Pancreas (tissue), 10 donors: ENCODE results near the gene LY6G5B. TPM values are rescaled to one million over a fixed set of nuclear protein-coding genes. Genes with fewer than 3 reads are reported as not detected.

Experiments used
- ATAC-seq, 4 donors: fragments of 200-7000 bp; cut with Tn5 transposase; one replicate each; pipeline versions ENCODE4 v1.8.0 to v1.9.1; 2020; ENCODE audit warnings: mild to moderate bottlenecking in 4 of 4, moderate library complexity in 4 of 4
- DNase-seq, 6 donors: peaks; one replicate each; pipeline ENCODE4 v3.0.0-alpha.2; 2020
- FAIRE-seq: peaks from 2 replicates; lab custom pipeline; 2012; peaks lifted over from hg19 to GRCh38; lab: Jason Lieb, UNC
- H3K27ac ChIP-seq, 4 donors: fragments of 200-600 bp; sonication (generic); 1 replicate in 3 of 4; 2 replicates in 1 of 4; pipeline versions ENCODE4 v1.5.0 to v1.8.0; 2020
- H3K27me3 ChIP-seq, 4 donors: fragments of 200-600 bp; one replicate each; pipeline ENCODE4 v1.8.0; 2021
- H3K36me3 ChIP-seq, 3 donors: fragments of 200-600 bp; sonication (generic) in 1 of 3; one replicate each; pipeline versions ENCODE4 v1.5.0 to v1.8.0; 2020 to 2021
- H3K4me1 ChIP-seq, 3 donors: fragments of 200-600 bp; one replicate each; pipeline ENCODE4 v1.8.0; 2021
- H3K4me3 ChIP-seq, 4 donors: fragments of 200-600 bp; sonication (generic) in 2 of 4; one replicate each; pipeline versions ENCODE4 v1.5.0 to v1.8.0; 2020 to 2021
- H3K9me3 ChIP-seq, 4 donors: fragments of 200-600 bp; one replicate each; pipeline ENCODE4 v1.8.0; 2021
- CTCF ChIP-seq, 4 donors: fragments of 200-600 bp; sonication (generic) in 3 of 4; IDR thresholded peaks; one replicate each; pipeline versions ENCODE4 v1.5.0 to v1.8.0; 2021; ENCODE audit warnings: antibody characterized with exemption in 4 of 4
- WGBS, 2 donors: extraction: QIAGEN DNeasy Blood & Tissue Kit; methylation state at CpG; one replicate each; pipeline ENCODE4 v1.1.7; 2013; 5-methylcytosine and 5-hydroxymethylcytosine counted together
- intact Hi-C, 3 donors: fragments of 100-400 bp; cut with DNase I; formaldehyde crosslinking; loops; one replicate each; pipeline versions ENCODE4 v1.11.1 to v1.14.2; 2022
- polyA plus RNA-seq, 2 donors: library from polyadenylated mRNA; stranded (reverse); fragments of 200-250 nt; gene quantifications; one replicate each; pipeline ENCODE4 v1.2.3, GENCODE V29; 2013
- total RNA-seq, 6 donors: library from RNA; stranded (reverse); fragmentation: NEBNext Ultra II Directional in 4 of 6; extraction: Animal tissue kit (Norgen Biotek cat#: 25700) in 4 of 6; gene quantifications; one replicate each; pipeline versions ENCODE4 v1.2.1 to v1.2.4, GENCODE V29; 2021 to 2023
- donor health status: healthy with polysubstance abuse.
- donor health status: DM: no; HTN: no; CAD: no; lungs with moderate emphysema.
- donor health status: DM: no; HTN: no; CAD: no.
- donor health status: control.
- donor health status: control.
- donor health status: Bipolar disorder and iron deficiency.
- donor health status: DM: yes; HTN: yes; CAD: no.
- donor health status: DM: no; HTN: no; CAD: no.
- donor health status: DM: no; HTN: no; CAD: no.
- donor health status: DM: yes; HTN: yes; CAD: no.

LY6G5B gene
- total and polyA plus RNA-seq, 8 donors: 3.0 to 11.4 (median 4.8) TPM

- Histone ChIP-seq H3K9me3 (no peaks in the 10 kb centered on the region), H3K27ac (no peak overlapping the region), H3K36me3 (peaks cover 0 to 2% (median 0%) of the 10 kb centered on the region in 3 donors), H3K27me3 (no peaks in the 10 kb centered on the region), H3K4me3 (no peak overlapping the region), H3K4me1 (peaks cover 27 to 38% (median 28%) of the 10 kb centered on the region in 3 donors)
- ATAC-seq: no peak
- peak in 1 of 6 donors; percentile 22 for DNase-seq
- FAIRE-seq: no peak
- no peak for TF ChIP-seq CTCF (IDR thresholded peaks at IDR 0.05)
- intact Hi-C loops: no loop called here
- WGBS, 2 donors: 82 to 91% methylated on average over 12 of the region's 12 CpGs
These were observed 7.6 kb upstream of the LY6G5B start for GRCh38 chr6:31662124-31662723.

GRCh38 chr6:31663126-31663960 lies 6.4 kb upstream of the LY6G5B start:
- no peaks in the 10 kb centered on the region for H3K9me3 ChIP-seq
- peak overlapping the region in 1 of 4 donors; percentile 90 for H3K27ac ChIP-seq
- TF ChIP-seq CTCF (IDR thresholded peaks at IDR 0.05): no peak
- no peak for FAIRE-seq
- H3K4me3 ChIP-seq: peak overlapping the region in 2 of 4 donors; percentile 66 to 72
- DNase-seq: no peak
- no peaks in the 10 kb centered on the region for H3K27me3 ChIP-seq
- H3K36me3 ChIP-seq: peaks cover 0 to 13% (median 0%) of the 10 kb centered on the region in 3 donors
- intact Hi-C loops: no loop called here
- 58 to 61% methylated on average over 9 of the region's 9 CpGs for WGBS, 2 donors
- H3K4me1 ChIP-seq: peaks cover 21 to 35% (median 31%) of the 10 kb centered on the region in 3 donors
- no peak for ATAC-seq

GRCh38 chr6:31663961-31664789 lies 5.6 kb upstream of the LY6G5B start:
- ATAC-seq (no peak), DNase-seq (peak in 1 of 6 donors; percentile 33), FAIRE-seq (no peak)
- no peak for TF ChIP-seq CTCF (IDR thresholded peaks at IDR 0.05)
- intact Hi-C loops: no loop called here
- 18% methylated on average over 17 of the region's 17 CpGs for WGBS, 2 donors
- Histone ChIP-seq H3K4me3 (peak overlapping the region; percentile 66 to 80 (median 74)), H3K27ac (peak overlapping the region; percentile 71 to 90 (median 78)), H3K9me3 (no peaks in the 10 kb centered on the region), H3K4me1 (peaks cover 13 to 27% (median 25%) of the 10 kb centered on the region in 3 donors), H3K27me3 (no peaks in the 10 kb centered on the region), H3K36me3 (peaks cover 0 to 21% (median 6%) of the 10 kb centered on the region in 3 donors)

GRCh38 chr6:31664790-31665500 lies 4.8 kb upstream of the LY6G5B start, which contains the start of gene GPANK1:
TSS of gene GPANK1 (minus strand) at chr6:31664997. CDS start at chr6:31664478, 519 bp downstream.
- H3K27ac ChIP-seq: peak within 1 kb of the TSS; percentile 71 to 90 (median 78)
- DNase-seq (peak; percentile 83 to 93 (median 86)), ATAC-seq (peak; percentile 73 to 83 (median 74)), FAIRE-seq (no peak)
- TF ChIP-seq CTCF (IDR thresholded peaks at IDR 0.05): no peak
- H3K36me3 ChIP-seq: peaks cover 0 to 29% (median 14%) of the 10 kb centered on the region in 3 donors
- peak within 1 kb of the TSS; percentile 66 to 80 (median 74) for H3K4me3 ChIP-seq
- intact Hi-C loops: no loop called here
- WGBS, 2 donors: 0 to 1% methylated on average over 39 of the region's 39 CpGs
- H3K4me1 ChIP-seq: peaks cover 11 to 24% (median 23%) of the 10 kb centered on the region in 3 donors
- H3K27me3 ChIP-seq: no peaks in the 10 kb centered on the region
- no peaks in the 10 kb centered on the region for H3K9me3 ChIP-seq
